ENCODE data around the gene EXT2. TPM values are rescaled to one million over a fixed set of nuclear protein-coding genes. Genes with fewer than 3 reads are reported as not detected.

EXT2 gene
- polyA plus RNA-seq, 1 of the 3 experiments (the other 2 are of a cell fraction): 92.9 TPM

DNA sequence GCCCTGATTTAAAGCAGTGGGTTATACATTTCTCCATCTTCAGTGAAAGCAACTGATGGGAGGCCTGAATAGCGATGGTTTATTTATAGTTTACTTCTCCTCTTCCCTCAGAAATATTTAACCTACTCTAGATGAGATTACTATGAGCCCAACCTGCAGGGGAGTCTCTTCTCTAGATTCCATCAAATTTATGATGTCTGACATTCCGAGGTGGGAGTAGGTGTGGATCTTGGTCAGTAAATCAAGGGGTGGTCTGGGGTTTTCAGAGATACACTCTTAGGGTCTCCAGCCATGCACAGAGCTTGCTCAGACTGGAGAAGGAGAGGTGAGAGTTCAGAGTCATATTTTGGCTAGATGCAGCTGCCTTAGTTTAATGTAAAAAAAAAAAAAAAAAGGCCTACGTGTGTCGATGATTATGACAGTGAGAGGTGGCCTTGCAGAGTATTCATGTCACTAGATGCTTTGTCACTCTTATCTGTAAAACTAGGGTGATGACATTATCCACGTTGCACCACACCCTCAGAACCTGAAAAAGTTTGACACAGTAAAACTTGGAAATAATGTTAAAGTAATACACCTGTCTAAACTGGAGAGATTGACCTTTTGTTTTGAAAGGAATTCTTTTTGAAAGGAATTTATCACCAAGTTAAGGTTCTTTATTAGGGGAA lies 81.2 kb downstream of the EXT2 start:
- Histone ChIP-seq H3K4me2 (no peak overlapping the region), H3K9me3 (no peaks in the 10 kb centered on the region), H3K79me2 (ENCODE audit: insufficient read depth) (no peaks in the 10 kb centered on the region), H4K20me1 (ENCODE audit: insufficient read depth) (no peaks in the 10 kb centered on the region), H3K4me1 (ENCODE audit: control insufficient read depth in 1 of 2, insufficient read depth in 2 of 2, low read depth in 1 of 2, low read length in 1 of 2) (peaks cover 11 to 37% of the 10 kb centered on the region in 2 experiments; a peak in 3 of 4 replicates), H2AFZ (ENCODE audit: low read depth) (no peak overlapping the region), H3F3A (replicated peaks; ENCODE audit: insufficient read depth) (peaks cover 5% of the 10 kb centered on the region), H3K9me2 (no peaks in the 10 kb centered on the region), H3K27ac (ENCODE audit: low read depth in 2 of 2, low read length in 1 of 2) (no peak overlapping the region), H3K4me3 (ENCODE audit: low read depth in 2 of 2, low read length in 1 of 2) (no peak overlapping the region), H3K36me3 (replicated peaks in 1 of 2; ENCODE audit: control insufficient read depth in 1 of 2, insufficient read depth in 2 of 2, low read length in 1 of 2) (no peaks in the 10 kb centered on the region), H3K27me3 (ENCODE audit: insufficient read depth) (no peaks in the 10 kb centered on the region), H3K9ac (no peak overlapping the region)
- WGBS (ENCODE audit: low lambda C conversion rate): 90% methylated on average over 5 of the region's 5 CpGs
- ChIA-PET CTCF (interaction anchor here (0.8 to 1.5 kb wide), 4 partner anchors 10 to 81 kb away, joined by 3 to 4 read pairs (median 4); partner anchors contain the start of gene EXT2), POLR2A (no interaction called here)
- DNase-seq: no peak
- TF ChIP-seq TCF12 (IDR thresholded peaks at IDR 0.05) (no peak), CHD2 (IDR thresholded peaks at IDR 0.05; ENCODE audit: low read length, partially characterized antibody) (no peak), NFIC (IDR thresholded peaks at IDR 0.05; ENCODE audit: borderline replicate concordance) (no peak)
- TF ChIP-seq, protein P1, sequence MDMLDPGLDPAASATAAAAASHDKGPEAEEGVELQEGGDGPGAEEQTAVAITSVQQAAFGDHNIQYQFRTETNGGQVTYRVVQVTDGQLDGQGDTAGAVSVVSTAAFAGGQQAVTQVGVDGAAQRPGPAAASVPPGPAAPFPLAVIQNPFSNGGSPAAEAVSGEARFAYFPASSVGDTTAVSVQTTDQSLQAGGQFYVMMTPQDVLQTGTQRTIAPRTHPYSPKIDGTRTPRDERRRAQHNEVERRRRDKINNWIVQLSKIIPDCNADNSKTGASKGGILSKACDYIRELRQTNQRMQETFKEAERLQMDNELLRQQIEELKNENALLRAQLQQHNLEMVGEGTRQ (IDR thresholded peaks at IDR 0.05; ENCODE audit: borderline replicate concordance, low read depth, low read length): no peak

DNA sequence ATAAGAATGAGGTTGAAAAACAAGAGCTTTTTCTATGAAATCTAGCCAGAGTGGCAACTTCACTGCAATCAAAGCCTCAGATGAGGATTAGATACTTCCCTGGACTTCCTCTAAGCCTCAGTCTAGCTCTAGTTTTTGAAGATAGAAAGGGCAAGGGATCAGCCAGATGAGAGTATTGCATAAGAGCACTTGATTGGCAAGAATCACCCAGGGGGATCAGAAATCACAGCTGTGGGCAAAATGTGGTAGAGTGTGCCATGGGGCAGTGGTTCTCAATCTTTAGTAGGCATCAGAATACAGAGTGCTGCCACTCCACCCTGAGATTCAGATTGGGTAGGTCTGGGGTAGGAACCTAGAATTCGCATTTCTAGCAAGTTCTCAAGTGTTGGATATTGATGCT lies 82.4 kb downstream of the EXT2 start:
- TF ChIP-seq, protein P2, sequence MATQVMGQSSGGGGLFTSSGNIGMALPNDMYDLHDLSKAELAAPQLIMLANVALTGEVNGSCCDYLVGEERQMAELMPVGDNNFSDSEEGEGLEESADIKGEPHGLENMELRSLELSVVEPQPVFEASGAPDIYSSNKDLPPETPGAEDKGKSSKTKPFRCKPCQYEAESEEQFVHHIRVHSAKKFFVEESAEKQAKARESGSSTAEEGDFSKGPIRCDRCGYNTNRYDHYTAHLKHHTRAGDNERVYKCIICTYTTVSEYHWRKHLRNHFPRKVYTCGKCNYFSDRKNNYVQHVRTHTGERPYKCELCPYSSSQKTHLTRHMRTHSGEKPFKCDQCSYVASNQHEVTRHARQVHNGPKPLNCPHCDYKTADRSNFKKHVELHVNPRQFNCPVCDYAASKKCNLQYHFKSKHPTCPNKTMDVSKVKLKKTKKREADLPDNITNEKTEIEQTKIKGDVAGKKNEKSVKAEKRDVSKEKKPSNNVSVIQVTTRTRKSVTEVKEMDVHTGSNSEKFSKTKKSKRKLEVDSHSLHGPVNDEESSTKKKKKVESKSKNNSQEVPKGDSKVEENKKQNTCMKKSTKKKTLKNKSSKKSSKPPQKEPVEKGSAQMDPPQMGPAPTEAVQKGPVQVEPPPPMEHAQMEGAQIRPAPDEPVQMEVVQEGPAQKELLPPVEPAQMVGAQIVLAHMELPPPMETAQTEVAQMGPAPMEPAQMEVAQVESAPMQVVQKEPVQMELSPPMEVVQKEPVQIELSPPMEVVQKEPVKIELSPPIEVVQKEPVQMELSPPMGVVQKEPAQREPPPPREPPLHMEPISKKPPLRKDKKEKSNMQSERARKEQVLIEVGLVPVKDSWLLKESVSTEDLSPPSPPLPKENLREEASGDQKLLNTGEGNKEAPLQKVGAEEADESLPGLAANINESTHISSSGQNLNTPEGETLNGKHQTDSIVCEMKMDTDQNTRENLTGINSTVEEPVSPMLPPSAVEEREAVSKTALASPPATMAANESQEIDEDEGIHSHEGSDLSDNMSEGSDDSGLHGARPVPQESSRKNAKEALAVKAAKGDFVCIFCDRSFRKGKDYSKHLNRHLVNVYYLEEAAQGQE (IDR thresholded peaks at IDR 0.05; ENCODE audit: low read depth, low read length): no peak
- TF ChIP-seq FOXM1 (IDR thresholded peaks at IDR 0.05; ENCODE audit: low read depth) (no peak), MEF2A (IDR thresholded peaks at IDR 0.05; ENCODE audit: borderline replicate concordance, low read depth) (no peak), FOSL2 (IDR thresholded peaks at IDR 0.05; ENCODE audit: borderline replicate concordance, low read depth) (no peak), SMC3 (IDR thresholded peaks at IDR 0.05; ENCODE audit: low read depth, low read length) (no peak), CHD2 (IDR thresholded peaks at IDR 0.05; ENCODE audit: low read length, partially characterized antibody) (no peak), RXRA (IDR thresholded peaks at IDR 0.05; ENCODE audit: borderline replicate concordance, low read depth) (no peak), SIN3A (IDR thresholded peaks at IDR 0.05; ENCODE audit: borderline replicate concordance, low read depth, low read length) (no peak), GABPA (IDR thresholded peaks at IDR 0.05; ENCODE audit: low read depth) (no peak), TCF12 (IDR thresholded peaks at IDR 0.05) (no peak), FOXJ3 (CRISPR knock-in tag; IDR thresholded peaks at IDR 0.05) (no peak)
- TF ChIP-seq, protein P3, sequence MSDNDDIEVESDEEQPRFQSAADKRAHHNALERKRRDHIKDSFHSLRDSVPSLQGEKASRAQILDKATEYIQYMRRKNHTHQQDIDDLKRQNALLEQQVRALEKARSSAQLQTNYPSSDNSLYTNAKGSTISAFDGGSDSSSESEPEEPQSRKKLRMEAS (IDR thresholded peaks at IDR 0.05; ENCODE audit: low read depth): no peak
- TF ChIP-seq, protein P4, sequence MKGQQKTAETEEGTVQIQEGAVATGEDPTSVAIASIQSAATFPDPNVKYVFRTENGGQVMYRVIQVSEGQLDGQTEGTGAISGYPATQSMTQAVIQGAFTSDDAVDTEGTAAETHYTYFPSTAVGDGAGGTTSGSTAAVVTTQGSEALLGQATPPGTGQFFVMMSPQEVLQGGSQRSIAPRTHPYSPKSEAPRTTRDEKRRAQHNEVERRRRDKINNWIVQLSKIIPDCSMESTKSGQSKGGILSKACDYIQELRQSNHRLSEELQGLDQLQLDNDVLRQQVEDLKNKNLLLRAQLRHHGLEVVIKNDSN (IDR thresholded peaks at IDR 0.05; ENCODE audit: borderline replicate concordance, low read depth): no peak

More for the DNA sequence above, 82.4 kb downstream of the EXT2 start:
- no peak overlapping the region for H3K4me2 ChIP-seq
- POLR2A ChIA-PET: no interaction called here
- 89% methylated on average over 1 of the region's 1 CpG for WGBS (ENCODE audit: low lambda C conversion rate)
- CTCF ChIA-PET: interaction anchor here (0.8 to 1.9 kb wide), 6 partner anchors 11 to 361 kb away, joined by 3 to 6 read pairs (median 4); partner anchors contain the start of gene EXT2
- H3K9ac ChIP-seq: no peak overlapping the region
- peaks cover 5% of the 10 kb centered on the region for H3F3A ChIP-seq (replicated peaks; ENCODE audit: insufficient read depth)
- H3K36me3 ChIP-seq (replicated peaks in 1 of 2; ENCODE audit: control insufficient read depth in 1 of 2, insufficient read depth in 2 of 2, low read length in 1 of 2): no peaks in the 10 kb centered on the region
- H3K4me1 ChIP-seq (ENCODE audit: control insufficient read depth in 1 of 2, insufficient read depth in 2 of 2, low read depth in 1 of 2, low read length in 1 of 2): peaks cover 5 to 36% of the 10 kb centered on the region in 2 experiments; a peak in 3 of 4 replicates
- no peaks in the 10 kb centered on the region for H3K79me2 ChIP-seq (ENCODE audit: insufficient read depth)
- no peaks in the 10 kb centered on the region for H3K27me3 ChIP-seq (ENCODE audit: insufficient read depth)
- H3K9me2 ChIP-seq: no peaks in the 10 kb centered on the region
- no peak overlapping the region for H3K4me3 ChIP-seq (ENCODE audit: low read depth in 2 of 2, low read length in 1 of 2)
- no peaks in the 10 kb centered on the region for H4K20me1 ChIP-seq (ENCODE audit: insufficient read depth)
- H3K9me3 ChIP-seq: no peaks in the 10 kb centered on the region
- DNase-seq: no peak
- no peak overlapping the region for H3K27ac ChIP-seq (ENCODE audit: low read depth in 2 of 2, low read length in 1 of 2)
- no peak overlapping the region for H2AFZ ChIP-seq (ENCODE audit: low read depth)
